ENCODE measurements around the gene SPATA31D4.

SPATA31D4 gene

DNA sequence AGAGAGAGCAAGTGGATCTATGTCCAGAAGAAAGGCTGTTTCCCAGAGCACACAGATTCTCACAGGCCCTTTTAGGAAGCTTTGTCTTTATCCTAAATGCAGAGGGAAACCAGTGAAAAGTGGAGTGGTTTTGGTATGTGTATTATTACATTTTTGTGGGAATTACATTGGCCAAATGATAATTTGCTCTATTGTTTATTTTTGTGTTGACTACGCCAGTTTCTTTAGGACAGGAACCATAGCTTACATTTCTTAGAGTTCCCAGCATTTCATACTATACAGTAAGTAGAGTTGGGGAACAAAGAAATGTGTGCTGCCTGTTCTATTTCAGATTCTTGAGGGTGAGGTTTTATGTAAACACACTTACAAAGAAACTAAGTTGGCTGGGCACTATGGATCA lies 29.4 kb upstream of the SPATA31D4 start:
- TF ChIP-seq, protein P1, sequence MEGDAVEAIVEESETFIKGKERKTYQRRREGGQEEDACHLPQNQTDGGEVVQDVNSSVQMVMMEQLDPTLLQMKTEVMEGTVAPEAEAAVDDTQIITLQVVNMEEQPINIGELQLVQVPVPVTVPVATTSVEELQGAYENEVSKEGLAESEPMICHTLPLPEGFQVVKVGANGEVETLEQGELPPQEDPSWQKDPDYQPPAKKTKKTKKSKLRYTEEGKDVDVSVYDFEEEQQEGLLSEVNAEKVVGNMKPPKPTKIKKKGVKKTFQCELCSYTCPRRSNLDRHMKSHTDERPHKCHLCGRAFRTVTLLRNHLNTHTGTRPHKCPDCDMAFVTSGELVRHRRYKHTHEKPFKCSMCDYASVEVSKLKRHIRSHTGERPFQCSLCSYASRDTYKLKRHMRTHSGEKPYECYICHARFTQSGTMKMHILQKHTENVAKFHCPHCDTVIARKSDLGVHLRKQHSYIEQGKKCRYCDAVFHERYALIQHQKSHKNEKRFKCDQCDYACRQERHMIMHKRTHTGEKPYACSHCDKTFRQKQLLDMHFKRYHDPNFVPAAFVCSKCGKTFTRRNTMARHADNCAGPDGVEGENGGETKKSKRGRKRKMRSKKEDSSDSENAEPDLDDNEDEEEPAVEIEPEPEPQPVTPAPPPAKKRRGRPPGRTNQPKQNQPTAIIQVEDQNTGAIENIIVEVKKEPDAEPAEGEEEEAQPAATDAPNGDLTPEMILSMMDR (IDR thresholded peaks at IDR 0.05; ENCODE audit: insufficient read depth, low read length, poor library complexity, severe bottlenecking), result no peak
- TF ChIP-seq EZH2phosphoT487 (conservative IDR thresholded peaks at IDR 0.05; ENCODE audit: low read length), result no peak
- Histone ChIP-seq H3K9ac (ENCODE audit: low read length) (no peak overlapping the region), H3K9me3 (ENCODE audit: insufficient read depth, low read length) (no peaks in the 10 kb centered on the region), H2AFZ (ENCODE audit: low read depth, low read length, severe bottlenecking) (no peak overlapping the region), H3K36me3 (ENCODE audit: low read length) (no peaks in the 10 kb centered on the region), H3K27ac (ENCODE audit: low read depth, low read length) (no peak overlapping the region), H3K4me3 (ENCODE audit: insufficient read depth, low read length, poor library complexity, severe bottlenecking) (no peak overlapping the region), H3F3A (ENCODE audit: insufficient read depth) (no peaks in the 10 kb centered on the region), H3K4me2 (ENCODE audit: low read depth, low read length, poor library complexity, severe bottlenecking) (no peak overlapping the region), H4K20me1 (ENCODE audit: low read depth, low read length) (no peaks in the 10 kb centered on the region), H3K27me3 (ENCODE audit: low read length) (no peaks in the 10 kb centered on the region), H3K9me2 (replicated peaks; ENCODE audit: insufficient read depth, low read length) (no peaks in the 10 kb centered on the region), H3K79me2 (ENCODE audit: insufficient read depth, low read length) (no peaks in the 10 kb centered on the region)

DNA sequence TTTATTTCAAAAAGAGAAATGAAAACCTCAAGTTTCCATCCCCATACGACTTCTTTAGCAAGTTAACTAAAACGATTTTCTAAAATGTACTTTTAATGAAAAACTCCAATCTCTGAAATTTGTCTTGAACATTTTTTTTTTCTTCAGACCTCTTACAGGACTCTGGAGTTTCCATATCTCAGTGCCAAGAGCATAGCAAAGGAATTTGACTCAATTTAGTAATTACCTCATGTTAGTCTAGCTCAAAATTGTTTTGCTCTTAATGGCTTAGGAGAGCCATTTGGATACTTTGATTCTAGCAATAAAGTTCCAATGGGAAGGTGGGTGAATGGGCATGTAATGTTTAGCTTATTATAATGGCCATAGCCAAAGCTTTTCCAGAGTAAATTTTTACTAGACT lies 26.0 kb upstream of the SPATA31D4 start:
- TF ChIP-seq, protein P1 (IDR thresholded peaks at IDR 0.05; ENCODE audit: insufficient read depth, low read length, poor library complexity, severe bottlenecking), result no peak
- TF ChIP-seq EZH2phosphoT487 (conservative IDR thresholded peaks at IDR 0.05; ENCODE audit: low read length), result no peak
- H3K9ac ChIP-seq (ENCODE audit: low read length), result no peak overlapping the region
- H3K4me3 ChIP-seq (ENCODE audit: insufficient read depth, low read length, poor library complexity, severe bottlenecking), result no peak overlapping the region
- H2AFZ ChIP-seq (ENCODE audit: low read depth, low read length, severe bottlenecking), result no peak overlapping the region
- no peaks in the 10 kb centered on the region for H3K27me3 ChIP-seq (ENCODE audit: low read length)
- no peaks in the 10 kb centered on the region for H3K79me2 ChIP-seq (ENCODE audit: insufficient read depth, low read length)
- H3K9me2 ChIP-seq (replicated peaks; ENCODE audit: insufficient read depth, low read length), result no peaks in the 10 kb centered on the region
- no peak overlapping the region for H3K27ac ChIP-seq (ENCODE audit: low read depth, low read length)
- H4K20me1 ChIP-seq (ENCODE audit: low read depth, low read length), result no peaks in the 10 kb centered on the region
- H3F3A ChIP-seq (ENCODE audit: insufficient read depth), result no peaks in the 10 kb centered on the region
- H3K4me2 ChIP-seq (ENCODE audit: low read depth, low read length, poor library complexity, severe bottlenecking), result no peak overlapping the region
- no peaks in the 10 kb centered on the region for H3K36me3 ChIP-seq (ENCODE audit: low read length)
- H3K9me3 ChIP-seq (ENCODE audit: insufficient read depth, low read length), result no peaks in the 10 kb centered on the region

- Histone ChIP-seq H3K4me3 (ENCODE audit: insufficient read depth, low read length, poor library complexity, severe bottlenecking) (no peak overlapping the region), H4K20me1 (ENCODE audit: low read depth, low read length) (no peaks in the 10 kb centered on the region), H3F3A (ENCODE audit: insufficient read depth) (no peaks in the 10 kb centered on the region), H3K27me3 (ENCODE audit: low read length) (no peaks in the 10 kb centered on the region), H3K27ac (ENCODE audit: low read depth, low read length) (no peak overlapping the region), H3K9me3 (ENCODE audit: insufficient read depth, low read length) (no peaks in the 10 kb centered on the region), H3K9ac (ENCODE audit: low read length) (no peak overlapping the region), H3K79me2 (ENCODE audit: insufficient read depth, low read length) (no peaks in the 10 kb centered on the region), H3K36me3 (ENCODE audit: low read length) (no peaks in the 10 kb centered on the region), H3K4me2 (ENCODE audit: low read depth, low read length, poor library complexity, severe bottlenecking) (no peak overlapping the region), H2AFZ (ENCODE audit: low read depth, low read length, severe bottlenecking) (no peak overlapping the region), H3K9me2 (replicated peaks; ENCODE audit: insufficient read depth, low read length) (no peaks in the 10 kb centered on the region)
- TF ChIP-seq, protein P1 (IDR thresholded peaks at IDR 0.05; ENCODE audit: insufficient read depth, low read length, poor library complexity, severe bottlenecking), result no peak
- no peak for TF ChIP-seq EZH2phosphoT487 (conservative IDR thresholded peaks at IDR 0.05; ENCODE audit: low read length)
These were observed 25.6 kb upstream of the SPATA31D4 start for GRCh38 chr9:81902626-81903025.

All from SU-DHL-6 (cell line).